ENCODE data around the gene FBL.

- TF ChIP-seq POLR2A (IDR thresholded peaks at IDR 0.05) (no peak), CTCF (IDR thresholded peaks at IDR 0.05 in 8 of 11, conservative IDR thresholded peaks at IDR 0.05 in 3 of 11) (no peak)
These were observed 26.0 kb upstream of the FBL start for GRCh38 chr19:39871886-39872866.
